Adrenal gland (tissue), 5 donors: Measurements from ENCODE around the gene ATP6V0B.

ENCODE experiments used
- POLR2A ChIP-seq, 2 donors: fragments of 450-650 bp; IDR thresholded peaks; one replicate each; pipeline ENCODE4 v1.6.1; 2017; ENCODE audit warnings: antibody characterized with exemption in 2 of 2, mild to moderate bottlenecking in 2 of 2, moderate library complexity in 1 of 2
- TF ChIP-seq, protein P1 (sequence below), 6 experiments: fragments of 450-650 bp in 4 of 6; fragments of 200-600 bp in 2 of 6; sonication (generic) in 1 of 6; IDR thresholded peaks; 1 replicate in 5 of 6; 2 replicates in 1 of 6; pipeline versions ENCODE4 v1.5.1 to v1.8.0; 2016 to 2021; ENCODE audit warnings: antibody characterized with exemption in 6 of 6, mild to moderate bottlenecking in 2 of 6, moderate library complexity in 1 of 6
- donor health status: DM: no; HTN: no; CAD: no.

DNA sequence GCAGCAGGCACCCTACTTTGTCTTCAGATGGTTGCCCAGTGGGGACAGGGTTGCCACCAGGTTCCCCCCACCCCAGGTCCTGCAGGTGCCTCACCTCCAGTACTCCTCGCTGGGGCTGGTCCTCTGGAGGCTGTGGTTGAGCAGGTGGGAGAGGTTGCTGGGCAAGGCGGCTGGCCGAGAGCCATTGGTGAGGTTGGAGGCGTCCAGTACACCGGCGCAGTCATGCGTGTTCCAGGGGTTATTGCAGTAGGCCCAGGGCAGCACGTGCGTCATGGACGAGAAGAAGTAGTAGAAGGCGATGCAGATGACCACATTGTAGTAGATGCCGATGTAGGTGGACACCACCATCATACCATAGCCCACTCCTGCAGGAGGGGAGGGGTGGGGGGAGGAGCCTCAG is 33.5 kb downstream of the ATP6V0B start:
- TF ChIP-seq, protein P1, sequence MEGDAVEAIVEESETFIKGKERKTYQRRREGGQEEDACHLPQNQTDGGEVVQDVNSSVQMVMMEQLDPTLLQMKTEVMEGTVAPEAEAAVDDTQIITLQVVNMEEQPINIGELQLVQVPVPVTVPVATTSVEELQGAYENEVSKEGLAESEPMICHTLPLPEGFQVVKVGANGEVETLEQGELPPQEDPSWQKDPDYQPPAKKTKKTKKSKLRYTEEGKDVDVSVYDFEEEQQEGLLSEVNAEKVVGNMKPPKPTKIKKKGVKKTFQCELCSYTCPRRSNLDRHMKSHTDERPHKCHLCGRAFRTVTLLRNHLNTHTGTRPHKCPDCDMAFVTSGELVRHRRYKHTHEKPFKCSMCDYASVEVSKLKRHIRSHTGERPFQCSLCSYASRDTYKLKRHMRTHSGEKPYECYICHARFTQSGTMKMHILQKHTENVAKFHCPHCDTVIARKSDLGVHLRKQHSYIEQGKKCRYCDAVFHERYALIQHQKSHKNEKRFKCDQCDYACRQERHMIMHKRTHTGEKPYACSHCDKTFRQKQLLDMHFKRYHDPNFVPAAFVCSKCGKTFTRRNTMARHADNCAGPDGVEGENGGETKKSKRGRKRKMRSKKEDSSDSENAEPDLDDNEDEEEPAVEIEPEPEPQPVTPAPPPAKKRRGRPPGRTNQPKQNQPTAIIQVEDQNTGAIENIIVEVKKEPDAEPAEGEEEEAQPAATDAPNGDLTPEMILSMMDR (IDR thresholded peaks at IDR 0.05), result no peak
- TF ChIP-seq POLR2A (IDR thresholded peaks at IDR 0.05), result no peak
